HG03159 (cell line): ENCODE data around the gene IL11.

ENCODE experiments used
- ATAC-seq: cut with Tn5 transposase; IDR thresholded peaks from one replicate; pipeline ENCODE4 v1.9.1; 2021; ENCODE audit warnings: mild to moderate bottlenecking, moderate library complexity; ENCODE audit not compliant: unreplicated experiment

IL11 gene

DNA sequence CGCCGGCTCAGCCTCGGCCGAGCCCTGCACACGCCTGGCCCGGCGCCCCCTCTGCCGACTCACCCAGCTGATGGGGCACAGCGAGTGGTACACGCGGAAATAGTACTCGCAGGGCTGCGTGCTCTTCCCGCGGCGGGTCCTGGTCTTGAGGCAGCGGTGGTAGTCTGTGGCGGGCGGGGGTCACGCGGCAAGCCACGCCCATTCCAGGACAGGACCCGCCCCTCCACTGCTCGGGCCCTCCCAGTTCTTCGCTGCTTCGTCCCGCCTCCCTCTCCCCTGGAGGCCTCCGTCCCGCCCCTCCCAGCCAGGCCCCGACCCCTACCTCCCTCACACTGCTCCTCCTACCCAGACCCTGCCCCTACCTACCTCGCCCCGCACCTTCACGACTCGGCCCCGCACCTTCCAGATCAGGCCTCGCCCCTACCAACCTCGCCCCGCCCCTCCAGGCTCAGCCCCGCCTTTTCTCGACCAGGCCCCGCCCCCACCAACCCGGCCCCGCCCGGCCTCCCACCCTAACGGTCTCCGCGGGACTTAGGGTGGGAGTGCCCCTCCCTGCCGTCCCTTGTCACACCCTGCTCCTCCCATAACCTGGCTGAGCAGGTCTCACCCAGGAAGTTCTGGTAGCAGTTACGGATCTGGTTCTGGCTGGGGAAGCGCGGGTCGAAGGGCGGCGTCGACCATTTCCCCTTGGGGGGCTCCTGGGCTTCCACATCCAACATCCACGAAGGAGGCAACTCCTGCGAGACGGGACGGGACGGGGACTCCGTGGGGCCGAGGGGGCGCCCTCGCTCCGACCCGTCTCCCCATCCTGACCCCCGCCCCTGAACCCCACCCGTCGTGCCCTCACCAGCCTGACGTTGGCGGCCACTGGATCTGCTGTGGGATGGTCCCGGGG is 16.2 kb downstream of the IL11 start:
- ATAC-seq: no peak

DNA sequence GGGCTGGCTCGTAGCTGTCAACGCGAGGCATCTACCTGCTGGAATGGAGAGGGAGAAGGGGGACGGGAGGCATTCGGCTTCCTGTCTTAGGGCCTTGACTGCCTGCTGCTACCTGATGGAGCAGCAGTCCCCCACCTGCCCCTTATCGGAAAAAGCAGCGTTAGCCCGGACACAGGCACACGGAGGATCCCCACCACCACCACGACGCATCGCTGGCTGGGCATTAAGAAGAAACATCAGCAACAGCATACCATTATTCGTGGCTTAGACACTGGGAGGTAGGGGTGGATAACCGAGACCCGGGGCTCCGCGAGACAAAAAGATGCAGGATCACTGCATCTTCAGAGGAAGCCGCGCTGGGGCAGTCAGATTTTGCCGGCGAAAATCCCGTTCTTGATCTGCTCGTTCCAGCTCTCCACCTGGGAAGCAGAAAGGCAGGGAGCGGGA is 16.9 kb downstream of the IL11 start:
- ATAC-seq: no peak

DNA sequence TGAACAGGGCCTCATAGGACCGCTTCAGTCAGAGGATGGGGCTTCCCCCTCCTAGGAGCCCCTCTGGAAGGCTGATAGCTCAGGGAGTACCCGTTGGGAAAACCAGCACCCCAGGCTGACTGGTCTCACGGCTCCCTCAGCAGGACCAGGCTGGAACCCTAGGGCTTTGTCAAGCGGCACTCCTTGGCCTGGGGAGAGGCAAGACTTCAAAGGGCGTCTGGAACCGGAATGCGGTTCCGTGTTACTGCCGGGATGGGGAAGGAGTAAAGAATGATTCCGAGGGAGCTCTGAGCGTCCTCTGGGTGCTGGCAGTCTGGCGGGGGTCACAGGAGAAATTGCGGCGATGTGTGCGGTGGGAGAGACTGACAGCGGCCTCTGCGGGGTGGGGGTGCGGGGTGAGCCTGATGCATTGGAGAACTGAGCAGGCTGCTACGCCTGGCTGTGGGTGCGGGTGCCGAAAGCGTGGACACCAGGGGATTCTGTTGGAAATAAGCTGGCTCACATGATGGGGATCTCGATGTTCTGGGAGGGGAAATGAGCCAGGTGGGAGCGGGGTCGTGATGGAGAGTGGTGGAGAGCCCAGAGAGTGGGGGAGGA is 17.6 kb downstream of the IL11 start:
- no peak for ATAC-seq

DNA sequence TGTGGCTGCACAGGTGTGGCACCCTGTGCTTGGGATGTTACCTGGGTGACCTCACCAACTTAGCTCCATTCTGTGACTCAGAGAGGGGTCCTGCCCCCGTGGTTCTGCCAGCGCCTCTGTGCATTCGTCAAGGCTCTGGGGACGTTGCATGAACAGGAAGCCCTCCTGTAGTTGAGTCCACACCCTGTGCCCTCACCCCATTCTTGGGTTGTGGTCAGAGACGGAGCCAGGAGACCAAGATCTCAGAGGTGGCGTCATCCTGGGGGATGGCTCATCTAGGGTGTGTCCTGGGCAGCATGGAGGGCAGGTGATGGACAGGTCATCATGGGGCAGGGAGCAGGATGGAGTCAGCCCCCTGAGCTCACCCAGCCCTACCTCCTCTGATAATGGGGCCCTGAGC is 18.2 kb downstream of the IL11 start:
- no peak for ATAC-seq

DNA sequence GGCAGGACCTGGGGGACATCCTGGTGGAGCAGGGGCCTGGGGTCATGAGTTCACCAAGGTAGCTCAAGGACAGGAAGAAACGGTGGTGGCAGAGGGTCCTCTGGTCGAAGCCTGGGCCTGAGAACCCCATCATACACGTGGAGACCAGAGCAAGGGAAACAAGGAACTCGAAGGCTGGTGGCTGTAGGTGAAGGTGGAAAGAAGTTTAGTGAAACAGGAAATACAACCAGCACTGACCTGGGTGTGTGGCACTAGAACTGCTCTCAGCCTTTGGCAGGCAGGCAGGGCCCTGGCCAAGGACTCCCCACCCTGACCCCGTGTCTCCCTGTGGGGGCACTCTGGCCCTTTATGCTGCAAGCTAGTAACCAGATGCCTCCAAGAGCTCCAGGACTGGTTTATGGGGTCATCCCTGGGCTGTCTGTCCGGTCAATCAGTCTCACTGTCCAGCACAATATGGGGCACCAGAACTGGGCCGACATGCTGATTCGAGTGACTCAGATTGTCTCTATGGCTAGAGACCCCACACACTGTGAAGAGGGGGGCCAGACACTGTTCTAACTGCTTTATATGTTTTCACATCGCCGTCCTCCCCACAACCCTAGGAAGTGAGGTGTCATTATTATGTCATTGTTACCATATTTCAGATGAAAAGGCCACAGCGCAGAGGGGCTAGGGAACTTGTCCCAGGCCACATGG is 19.5 kb downstream of the IL11 start:
- ATAC-seq: no peak

DNA sequence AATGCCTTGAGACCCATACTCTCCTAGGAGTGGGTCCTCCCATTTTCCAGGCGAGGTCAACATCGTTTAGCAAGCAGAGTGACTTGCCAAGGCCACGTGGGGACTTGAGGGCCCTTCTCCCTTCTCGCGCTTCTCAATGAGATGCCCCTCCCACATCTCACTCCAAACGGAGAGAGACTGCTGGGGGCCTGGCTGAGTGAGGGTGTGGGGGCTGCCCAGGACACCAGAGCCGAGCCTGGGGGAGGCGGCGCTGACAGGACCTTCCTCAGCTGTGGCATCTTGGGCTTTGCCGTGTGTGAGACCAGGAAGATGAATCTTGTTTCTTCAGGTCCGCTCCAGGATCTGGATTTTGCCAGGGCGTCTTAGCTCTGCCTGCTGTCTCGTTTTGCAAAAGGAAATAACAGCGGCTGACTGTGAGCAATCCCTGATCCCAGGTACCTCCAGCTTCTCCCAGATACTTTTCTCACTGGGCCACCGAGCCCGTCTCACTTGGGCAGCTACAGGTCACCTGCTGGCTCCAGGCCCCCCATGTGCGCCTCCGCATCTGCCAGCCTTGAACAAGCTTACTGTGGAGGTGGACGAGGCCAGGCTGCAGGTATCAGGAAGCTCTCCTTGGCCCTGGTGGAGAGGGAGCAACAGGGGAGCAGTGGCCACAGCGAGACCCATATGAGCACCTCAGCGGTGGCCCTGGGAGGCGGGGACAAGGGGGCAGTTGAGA is 21.8 kb downstream of the IL11 start:
- no peak for ATAC-seq

DNA sequence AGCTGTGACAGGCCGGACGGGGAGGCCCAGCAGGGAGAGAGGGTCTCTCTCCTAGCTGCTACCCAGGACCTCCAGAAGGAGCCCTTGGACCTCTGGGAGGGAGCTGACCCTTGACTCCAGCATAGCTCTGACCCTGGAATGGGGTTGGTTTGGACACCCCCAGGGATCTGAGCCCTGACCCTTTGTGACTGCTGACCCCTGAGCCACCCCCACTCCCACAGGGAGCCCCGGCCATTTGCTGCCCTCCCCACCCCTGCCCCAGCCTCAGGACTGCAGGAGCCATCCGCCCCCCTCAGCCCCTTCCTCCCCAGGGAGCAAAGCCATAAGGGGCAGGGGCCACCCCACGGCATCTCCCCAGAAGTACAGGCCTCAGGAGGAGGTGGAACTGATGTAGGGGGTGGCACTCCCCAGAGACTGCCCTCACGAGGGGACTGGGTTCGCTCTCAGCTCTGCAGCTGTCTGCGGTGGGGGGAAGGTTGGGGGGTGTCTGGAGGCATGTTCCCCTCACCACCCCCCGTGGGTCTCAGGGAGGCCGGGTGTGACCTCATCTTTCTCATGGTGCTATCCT is 22.7 kb downstream of the IL11 start:
- no peak for ATAC-seq

DNA sequence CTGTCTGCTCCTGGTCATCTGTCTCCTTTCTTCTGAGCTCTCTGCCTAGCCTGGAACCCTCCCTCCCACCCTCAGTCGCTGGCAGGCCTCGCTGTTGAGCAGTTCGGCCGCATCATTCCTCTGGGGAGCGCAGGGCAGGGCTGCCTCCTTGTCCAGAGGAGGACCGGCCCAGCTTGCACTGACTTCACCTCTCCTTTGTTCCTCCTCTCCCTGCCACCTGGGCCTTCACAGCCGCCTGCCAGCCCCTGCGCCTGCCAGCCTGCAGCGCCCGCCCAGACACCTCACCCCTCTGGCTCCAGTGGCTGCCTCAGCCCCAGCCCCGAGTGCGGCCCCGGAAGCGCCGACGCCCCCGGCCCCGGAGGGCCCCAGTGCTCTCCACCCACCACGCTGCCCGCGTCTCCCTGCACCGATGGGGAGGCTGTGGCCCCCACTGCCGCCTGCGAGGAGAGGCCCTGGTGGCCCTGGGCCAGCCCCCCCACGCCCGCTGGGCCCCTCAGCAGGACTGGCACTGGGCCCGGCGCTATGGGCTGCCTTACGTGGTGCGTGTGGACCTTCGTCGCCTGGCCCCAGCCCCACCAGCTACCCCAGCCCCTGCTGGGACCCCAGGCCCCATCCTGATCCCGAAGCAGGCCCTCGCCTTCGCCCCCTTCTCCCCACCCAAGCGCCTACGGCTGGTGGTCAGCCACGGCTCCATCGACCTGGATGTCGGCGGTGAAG is 23.4 kb downstream of the IL11 start:
- ATAC-seq: no peak

DNA sequence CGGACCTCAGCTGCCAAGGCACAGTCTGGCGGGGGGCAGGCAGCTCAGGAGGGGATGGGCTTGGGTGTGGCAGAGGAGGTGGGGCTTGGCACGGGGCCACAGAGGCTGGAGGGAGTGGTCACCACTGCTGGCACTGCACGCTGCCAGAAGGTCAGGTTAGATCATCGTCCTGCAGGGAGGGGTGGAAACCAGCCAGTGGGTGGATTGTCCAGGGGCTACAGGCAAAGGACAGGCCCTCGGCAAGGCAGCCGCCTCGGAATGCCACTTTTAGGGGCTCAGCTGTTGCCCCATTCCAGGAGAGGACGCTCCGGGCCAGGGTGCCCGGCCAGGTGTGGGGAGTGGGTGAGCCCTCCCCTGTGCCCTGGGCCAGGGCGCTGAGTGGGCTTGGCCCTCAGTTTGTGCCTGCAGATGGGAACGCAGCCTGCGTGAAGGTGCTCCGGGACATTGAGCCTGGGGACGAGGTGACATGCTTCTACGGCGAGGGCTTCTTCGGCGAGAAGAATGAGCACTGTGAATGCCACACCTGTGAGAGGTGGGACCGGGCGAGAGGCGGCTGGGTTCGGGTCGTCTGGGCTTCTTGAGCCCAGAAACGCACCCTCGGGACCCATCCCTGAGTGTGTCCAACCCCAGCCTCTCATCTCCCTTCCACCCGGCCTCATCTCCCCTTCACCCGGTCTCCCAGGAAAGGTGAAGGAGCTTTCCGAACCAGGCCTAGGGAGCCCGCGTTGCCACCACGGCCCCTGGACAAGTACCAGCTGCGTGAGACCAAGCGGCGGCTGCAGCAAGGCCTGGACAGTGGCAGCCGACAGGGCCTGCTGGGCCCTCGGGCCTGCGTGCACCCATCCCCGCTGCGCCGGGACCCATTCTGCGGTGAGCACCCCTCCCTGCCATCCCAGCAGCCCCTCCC is 24.2 kb downstream of the IL11 start:
- ATAC-seq: no peak

DNA sequence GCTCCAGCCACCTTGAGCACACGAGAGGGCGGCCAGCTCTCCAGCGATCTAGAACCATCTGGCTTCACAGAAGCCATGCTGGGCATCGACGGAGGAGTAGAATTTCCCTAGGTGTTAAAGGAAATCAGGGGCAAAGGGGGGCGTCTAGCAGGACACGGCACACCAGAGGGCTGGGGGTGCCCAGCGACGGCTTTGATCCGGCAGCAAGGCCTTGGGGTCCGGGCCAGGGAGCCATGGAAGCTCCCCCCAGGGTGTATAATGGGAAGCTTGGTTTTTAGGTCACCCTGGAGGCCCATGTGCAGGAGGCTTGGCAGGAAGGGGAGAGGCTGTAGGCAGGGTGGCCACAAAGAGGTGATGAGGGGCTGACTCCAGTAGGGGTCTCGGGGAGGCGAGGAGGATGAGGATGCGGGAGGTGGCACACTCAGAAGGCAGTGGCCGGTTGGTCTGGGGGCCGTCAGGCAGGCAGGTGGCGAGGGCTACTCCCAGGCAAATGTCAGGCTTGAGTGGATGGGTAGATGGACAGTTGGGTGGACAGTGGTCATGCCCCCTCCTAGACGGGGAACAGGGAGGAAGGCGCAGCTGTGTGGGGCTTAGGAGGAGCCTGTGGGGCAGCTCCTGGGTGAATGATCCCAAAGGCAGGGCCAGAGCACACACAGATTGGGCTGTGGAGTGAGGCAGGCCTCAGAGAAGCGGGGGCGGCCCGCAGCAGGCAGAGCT is 25.0 kb downstream of the IL11 start:
- no peak for ATAC-seq

DNA sequence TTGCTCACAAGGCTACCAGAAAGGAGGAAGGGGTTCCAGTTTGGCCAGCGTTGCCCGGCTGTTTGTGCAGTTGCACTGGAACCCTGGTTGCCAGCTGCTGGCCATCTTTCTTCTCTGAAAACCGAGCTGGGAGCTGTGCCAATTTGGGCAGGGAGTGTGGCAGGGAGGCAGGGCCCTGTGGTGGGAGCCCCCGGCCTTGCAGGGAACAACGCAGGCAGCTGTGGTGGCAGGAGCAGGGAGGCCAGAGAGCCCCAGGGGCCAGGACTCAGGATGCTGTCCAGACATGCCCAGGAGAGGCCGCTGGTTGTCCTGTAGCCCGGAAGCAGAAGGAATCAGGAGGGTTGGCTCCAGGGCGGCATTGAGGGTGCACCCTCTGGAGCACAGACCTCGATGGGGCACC is 25.8 kb downstream of the IL11 start:
- ATAC-seq: no peak

DNA sequence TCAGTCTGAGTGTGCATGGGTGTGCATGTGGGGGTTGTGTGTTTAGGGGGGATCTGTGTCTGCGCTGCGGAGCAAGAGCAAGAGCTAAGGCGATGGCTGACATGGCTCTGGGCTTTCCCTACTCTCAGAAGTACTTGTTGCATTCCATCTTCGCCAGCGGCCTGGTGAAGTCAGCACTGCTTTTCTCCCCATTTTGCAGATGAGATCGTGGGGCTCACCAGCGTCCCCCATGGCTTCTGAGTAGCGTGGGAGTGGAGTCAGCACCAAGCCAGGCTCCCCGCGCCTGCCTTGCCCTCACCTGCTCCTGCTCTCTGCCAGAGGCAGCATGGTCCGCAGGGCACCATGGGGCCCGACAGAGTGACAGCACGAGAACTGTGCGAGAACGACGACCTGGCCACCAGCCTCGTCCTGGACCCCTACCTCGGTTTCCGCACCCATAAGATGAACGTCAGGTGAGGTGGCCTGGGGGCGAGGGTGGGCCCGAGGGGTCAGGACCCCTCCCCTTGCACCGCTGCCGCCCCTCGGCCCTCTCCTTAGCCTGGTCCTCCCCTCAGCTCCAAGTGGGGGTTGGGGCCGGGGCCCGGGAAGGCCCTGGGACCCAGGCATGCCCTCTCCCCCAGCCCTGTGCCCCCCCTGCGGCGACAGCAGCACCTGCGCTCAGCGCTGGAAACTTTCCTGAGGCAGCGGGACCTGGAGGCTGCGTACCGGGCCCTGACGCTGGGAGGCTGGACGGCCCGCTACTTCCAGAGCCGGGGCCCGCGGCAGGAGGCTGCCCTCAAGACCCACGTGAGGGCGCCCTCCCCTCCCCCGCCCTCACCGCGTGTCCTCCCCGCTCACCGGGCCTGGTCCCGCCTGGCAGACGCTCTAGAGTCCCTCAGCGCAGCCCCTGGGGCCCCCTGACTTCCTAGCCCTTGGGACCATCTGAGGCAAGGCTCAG is 28.4 kb downstream of the IL11 start:
- no peak for ATAC-seq

DNA sequence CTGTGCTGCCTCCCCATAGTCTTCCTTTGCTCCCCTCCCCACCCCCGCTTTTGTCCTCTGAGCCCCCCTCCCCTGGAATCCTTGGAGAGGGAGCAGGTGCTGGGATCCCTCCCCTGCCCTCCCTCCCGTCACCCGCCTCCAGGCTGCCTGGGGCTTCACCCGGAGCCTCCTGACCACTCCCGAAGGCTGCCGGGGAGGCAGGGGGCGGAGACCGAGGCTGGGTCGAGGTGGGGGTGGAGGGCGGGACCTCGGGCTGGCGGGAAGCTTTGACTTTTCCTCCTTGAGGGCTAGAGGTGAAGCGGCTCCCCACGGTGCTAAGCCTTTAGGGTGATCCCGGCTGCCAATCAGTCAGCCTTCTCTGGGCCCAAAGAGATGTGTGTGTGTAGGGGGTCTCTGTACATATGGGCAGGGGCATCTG is 29.1 kb downstream of the IL11 start:
- no peak for ATAC-seq

DNA sequence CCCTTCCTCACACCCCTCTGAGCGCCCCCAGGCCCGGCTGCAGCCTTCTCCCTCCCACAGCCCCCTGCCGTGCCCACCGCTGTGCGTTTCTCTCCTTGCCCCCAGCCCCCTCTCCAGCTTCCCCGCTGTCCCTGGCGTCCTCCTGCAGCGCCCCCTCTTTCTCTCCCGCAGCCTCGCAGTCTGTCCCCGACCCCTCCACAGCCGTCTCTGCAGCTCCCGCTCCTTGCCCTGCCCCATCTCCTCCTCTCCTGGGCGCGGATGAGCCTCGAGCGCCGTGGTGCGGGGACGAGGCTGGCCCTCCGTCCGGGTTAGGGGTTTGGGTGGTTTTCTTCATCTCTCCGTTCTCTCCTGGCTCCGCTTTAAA is 29.5 kb downstream of the IL11 start:
- no peak for ATAC-seq

DNA sequence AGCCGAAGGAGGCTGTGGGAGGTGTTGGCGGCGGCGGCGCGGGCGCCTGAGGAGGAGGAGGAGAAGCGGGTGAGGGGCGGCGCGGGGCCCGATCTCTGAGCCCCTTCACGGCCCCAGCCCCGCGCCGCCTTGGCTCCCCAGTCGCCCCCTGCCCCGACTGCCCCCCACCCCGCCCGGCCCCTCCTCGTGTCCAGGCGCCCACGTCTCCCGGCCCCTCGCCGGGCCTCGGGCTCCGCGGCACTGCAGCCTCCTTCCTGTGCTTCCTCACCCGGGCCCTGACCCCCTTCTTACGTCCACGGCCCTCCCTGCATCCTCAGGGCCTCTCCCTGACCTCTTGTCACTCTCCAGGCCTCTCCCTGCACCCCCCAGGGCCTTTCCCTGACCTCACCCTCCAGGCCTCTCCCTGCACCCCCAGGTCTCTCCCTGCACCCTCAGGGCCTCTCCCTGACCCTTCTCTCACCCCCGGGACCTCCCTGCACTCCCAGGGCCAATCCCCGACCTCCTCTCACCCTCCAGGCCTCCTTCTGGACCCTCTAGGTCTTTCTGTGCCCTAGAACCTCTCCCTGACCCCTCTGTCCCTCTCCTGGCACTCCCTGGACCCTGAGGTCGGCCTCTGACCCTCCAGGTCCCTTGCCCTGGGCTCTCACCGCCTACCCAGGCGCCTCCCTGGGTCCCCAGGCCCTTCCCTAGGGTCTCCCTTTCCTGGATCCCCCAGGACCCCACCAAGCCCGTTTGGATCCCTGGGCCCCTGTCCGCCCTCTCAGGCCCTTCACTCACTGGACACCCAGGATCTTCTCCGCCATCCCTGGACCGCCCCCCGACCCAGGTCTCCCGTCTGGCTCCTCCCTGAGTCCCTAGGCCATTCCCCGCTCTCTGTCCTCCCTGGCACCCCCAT is 30.1 kb downstream of the IL11 start:
- no peak for ATAC-seq

DNA sequence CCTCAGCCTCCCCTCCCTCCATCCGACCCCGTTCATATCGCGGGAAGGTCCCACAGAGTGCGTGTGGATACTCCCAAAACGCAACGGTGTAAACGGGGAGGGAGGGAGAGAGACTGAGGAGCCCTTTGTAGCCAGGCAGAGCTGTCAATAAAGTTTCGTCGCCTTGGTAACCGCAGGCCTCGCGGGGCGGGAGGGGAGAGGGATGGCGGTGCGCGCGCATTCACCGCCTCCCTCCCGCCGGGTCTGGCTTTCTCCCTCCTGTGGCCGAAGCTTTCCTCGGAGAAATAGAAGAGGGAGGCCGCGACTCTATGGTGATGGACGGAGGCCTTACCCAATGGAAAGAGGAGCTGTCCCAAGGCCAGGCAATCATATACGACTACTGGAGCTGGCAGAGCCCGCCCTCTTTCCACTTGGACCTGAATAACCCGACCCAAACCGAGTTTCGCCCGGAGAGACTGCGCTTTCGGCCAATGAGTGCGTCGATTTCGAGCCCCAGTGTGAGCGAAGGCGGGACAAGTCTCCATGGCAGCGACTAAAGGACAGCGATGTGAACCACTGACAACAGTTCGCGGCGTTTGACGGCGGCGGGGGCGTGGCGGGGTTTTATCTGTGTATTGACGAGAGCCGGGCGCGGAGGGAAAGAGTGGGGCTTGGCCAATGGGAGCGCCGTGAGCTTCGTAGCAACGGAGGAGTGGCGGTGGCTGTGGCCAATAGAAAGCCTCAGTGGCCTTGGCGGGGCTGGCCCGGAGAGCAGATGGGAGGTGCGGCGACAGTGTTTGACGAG is 31.0 kb downstream of the IL11 start, which contains the start of gene KMT5C:
Gene KMT5C, plus strand, starts transcription at position 772 of the 784 bp plus-strand sequence. CDS start 2,061 bp downstream, outside the sequence.
- peak; percentile 80 for ATAC-seq
